ENCODE results near the gene TYMS.

GRCh38 chr18:622289-622688 lies 35.2 kb upstream of the TYMS start:
- TF ChIP-seq POLR2AphosphoS5 (IDR thresholded peaks at IDR 0.05; ENCODE audit: insufficient read depth, low read depth, low read length): no peak
- no peak for TF ChIP-seq CTCF (IDR thresholded peaks at IDR 0.05; ENCODE audit: extremely low read depth in 1 of 2, insufficient read depth in 1 of 2, low read depth in 1 of 2, low read length in 2 of 2)
- TF ChIP-seq MAX (IDR thresholded peaks at IDR 0.05; ENCODE audit: insufficient read depth, insufficient read length): no peak
- no peak for TF ChIP-seq POLR2A (IDR thresholded peaks at IDR 0.05; ENCODE audit: low read depth, low read length)
- TF ChIP-seq EZH2 (IDR thresholded peaks at IDR 0.05; ENCODE audit: borderline replicate concordance, low read depth, low read length, severe bottlenecking): no peak
- no peak for TF ChIP-seq FOS (IDR thresholded peaks at IDR 0.05; ENCODE audit: borderline replicate concordance, insufficient read depth, low read length)
